PC-9 (cell line): ENCODE measurements around the gene PDE3B. TPM values are rescaled to one million over a fixed set of nuclear protein-coding genes. Genes with fewer than 3 reads are reported as not detected.
"Not testable (repeated sequence)": the region's sequence is repeated elsewhere in the genome, so short reads cannot be mapped to it uniquely, and the experiment has no call there.

ENCODE experiments used
- BruUV-seq: library from RNA; stranded (reverse); fragments of 400-500 nt; replicated peaks from 2 replicates; lab custom pipeline; 2021; lab: Mats Ljungman, UMichigan
- CTCF ChIA-PET: fragments of 300-600 bp; sonication (Branson Sonifier 250); formaldehyde crosslinking; loops from one replicate; lab custom pipeline; 2022; ENCODE audit warnings: antibody characterized with exemption; lab: Charles Lee
- POLR2A ChIA-PET: fragments of 300-600 bp; sonication (Branson Sonifier 250); formaldehyde crosslinking; loops from one replicate; lab custom pipeline; 2022; ENCODE audit warnings: antibody characterized with exemption; ENCODE audit not compliant: unreplicated experiment; lab: Charles Lee
- DNase-seq, 2 experiments: peaks; one replicate each; pipeline versions ENCODE4 v3.0.0 to v3.0.0-alpha.2; 2015 to 2022; ENCODE audit warnings: mixed read lengths in 1 of 2
- H2AFZ ChIP-seq: fragments of 200-600 bp; sonication (generic); 2 replicates; pipeline ENCODE4 v1.8.1; 2017; ENCODE audit warnings: antibody characterized with exemption
- H3F3A ChIP-seq: fragments of 200-600 bp; sonication (generic); 2 replicates; pipeline ENCODE4 v1.8.1; 2017; ENCODE audit warnings: antibody characterized with exemption, mild to moderate bottlenecking, low read depth; ENCODE audit not compliant: insufficient read depth
- H3K27ac ChIP-seq: fragments of 200-600 bp; sonication (generic); 2 replicates; pipeline ENCODE4 v1.6.1; 2016; ENCODE audit warnings: mixed run types
- H3K27me3 ChIP-seq: fragments of 200-600 bp; sonication (generic); 2 replicates; pipeline ENCODE4 v1.6.1; 2016; ENCODE audit warnings: low read depth, mixed run types; ENCODE audit not compliant: insufficient read depth
- H3K36me3 ChIP-seq: fragments of 200-600 bp; sonication (generic); 2 replicates; pipeline ENCODE4 v1.6.1; 2016; ENCODE audit warnings: low read depth, mixed run types
- H3K4me1 ChIP-seq: fragments of 200-600 bp; sonication (generic); replicated peaks from 2 replicates; pipeline ENCODE4 v1.6.1; 2016; ENCODE audit warnings: mixed run types; ENCODE audit not compliant: insufficient read depth
- H3K4me2 ChIP-seq: fragments of 200-600 bp; sonication (generic); 2 replicates; pipeline ENCODE4 v1.6.1; 2017; ENCODE audit warnings: mixed run types
- H3K4me3 ChIP-seq: fragments of 200-600 bp; sonication (generic); 2 replicates; pipeline ENCODE4 v1.6.1; 2016; ENCODE audit warnings: mixed run types
- H3K79me2 ChIP-seq: fragments of 200-600 bp; sonication (generic); 2 replicates; pipeline ENCODE4 v1.6.1; 2017; ENCODE audit warnings: low read depth, mixed run types
- H3K9me2 ChIP-seq: fragments of 200-600 bp; sonication (generic); 2 replicates; pipeline ENCODE4 v1.8.1; 2017; ENCODE audit warnings: mild to moderate bottlenecking; ENCODE audit not compliant: insufficient read depth
- H3K9me3 ChIP-seq: fragments of 200-600 bp; sonication (generic); 2 replicates; pipeline ENCODE4 v1.8.1; 2016; ENCODE audit warnings: low read depth; ENCODE audit not compliant: insufficient read depth
- H4K20me1 ChIP-seq: fragments of 200-600 bp; sonication (generic); 2 replicates; pipeline ENCODE4 v1.8.1; 2017; ENCODE audit not compliant: insufficient read depth
- CTCF ChIP-seq: fragments of 200-600 bp; sonication (generic); conservative IDR thresholded peaks from 2 replicates; pipeline ENCODE4 v1.6.1; 2017; ENCODE audit warnings: mixed run types, antibody characterized with exemption, mild to moderate bottlenecking, moderate library complexity
- EZH2 ChIP-seq: fragments of 200-600 bp; sonication (generic); IDR thresholded peaks from 2 replicates; pipeline ENCODE4 v1.8.0; 2017; ENCODE audit warnings: antibody characterized with exemption, low read depth
- intact Hi-C: fragments of 100-400 bp; cut with micrococcal nuclease; formaldehyde crosslinking; loops from one replicate; pipeline ENCODE4 v1.10.0; 2022; ENCODE audit not compliant: unreplicated experiment
- total RNA-seq: library from RNA; stranded (reverse); gene quantifications from 2 replicates; pipeline ENCODE4 v1.2.3, GENCODE V29; 2021

Gene PDE3B
- total RNA-seq, 1 experiment from 2014 or later = not detected

DNA sequence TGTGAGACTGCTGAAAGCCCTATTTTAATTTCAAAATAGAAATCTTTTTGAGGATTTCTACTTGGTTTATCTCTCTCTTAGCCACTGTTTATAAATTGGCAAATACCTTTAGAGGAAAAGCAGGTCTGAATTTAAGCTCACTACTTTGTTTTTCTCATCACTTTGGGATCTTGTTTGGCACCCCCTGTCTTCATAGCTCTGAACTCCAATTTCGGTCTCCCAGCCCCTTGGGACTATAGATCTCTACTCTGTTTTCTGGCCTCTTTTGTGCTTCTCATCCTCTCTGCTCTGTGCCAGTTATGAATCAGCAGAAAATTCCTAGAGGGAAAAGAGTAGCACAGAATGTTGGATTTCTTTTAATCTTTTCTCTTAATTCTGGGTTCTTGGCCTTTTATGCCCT lies 130.2 kb downstream of the PDE3B start:
- Histone ChIP-seq H3K79me2 (no peaks in the 10 kb centered on the region), H3K4me1 (no peaks in the 10 kb centered on the region; the same call in 1 of the 2 replicates), H3K27me3 (no peaks in the 10 kb centered on the region), H3K27ac (no peak overlapping the region), H3K36me3 (no peaks in the 10 kb centered on the region), H3F3A (no peaks in the 10 kb centered on the region), H3K9me2 (no peaks in the 10 kb centered on the region), H3K4me2 (no peak overlapping the region), H4K20me1 (no peaks in the 10 kb centered on the region), H3K9me3 (no peaks in the 10 kb centered on the region), H2AFZ (no peak overlapping the region), H3K4me3 (no peak overlapping the region)
- ChIA-PET POLR2A (no interaction called here), CTCF (no interaction called here)
- BruUV-seq = no TSS peak
- TF ChIP-seq EZH2 (no peak), CTCF (no peak)
- intact Hi-C loops = no loop called here
- no peak for DNase-seq

DNA sequence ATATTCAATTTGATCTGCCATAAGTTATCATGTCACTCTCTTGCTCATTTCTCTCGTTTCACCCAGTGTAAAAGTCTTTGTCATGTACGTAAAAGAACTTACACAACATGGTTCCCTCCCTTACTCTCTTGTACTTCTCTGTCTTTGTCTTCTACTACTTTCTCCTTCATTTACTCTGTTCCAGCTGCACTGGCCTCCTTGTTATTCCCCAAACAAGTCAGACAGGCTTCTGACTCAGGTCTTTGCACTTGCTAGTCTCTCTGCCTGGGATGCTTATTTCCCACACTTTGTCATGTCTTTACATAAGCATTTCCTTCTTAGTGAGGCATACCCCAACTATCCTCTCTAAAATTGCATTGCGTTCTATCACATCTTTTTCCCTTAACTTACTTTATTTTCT lies 131.1 kb downstream of the PDE3B start:
- H3K36me3 ChIP-seq = no peaks in the 10 kb centered on the region
- TF ChIP-seq EZH2 (no peak), CTCF (no peak)
- H2AFZ ChIP-seq = no peak overlapping the region
- H3K79me2 ChIP-seq = no peaks in the 10 kb centered on the region
- no peaks in the 10 kb centered on the region for H3K9me3 ChIP-seq
- H3K27ac ChIP-seq = no peak overlapping the region
- H3K4me2 ChIP-seq = no peak overlapping the region
- no TSS peak for BruUV-seq
- no peak overlapping the region for H3K4me3 ChIP-seq
- no peaks in the 10 kb centered on the region for H3K27me3 ChIP-seq
- H4K20me1 ChIP-seq = no peaks in the 10 kb centered on the region
- ChIA-PET CTCF (no interaction called here), POLR2A (no interaction called here)
- no peaks in the 10 kb centered on the region; the same call in 1 of the 2 replicates for H3K4me1 ChIP-seq
- peak in 1 of 2 experiments; percentile 80 for DNase-seq
- no peaks in the 10 kb centered on the region for H3K9me2 ChIP-seq
- intact Hi-C loops = no loop called here
- H3F3A ChIP-seq = no peaks in the 10 kb centered on the region

DNA sequence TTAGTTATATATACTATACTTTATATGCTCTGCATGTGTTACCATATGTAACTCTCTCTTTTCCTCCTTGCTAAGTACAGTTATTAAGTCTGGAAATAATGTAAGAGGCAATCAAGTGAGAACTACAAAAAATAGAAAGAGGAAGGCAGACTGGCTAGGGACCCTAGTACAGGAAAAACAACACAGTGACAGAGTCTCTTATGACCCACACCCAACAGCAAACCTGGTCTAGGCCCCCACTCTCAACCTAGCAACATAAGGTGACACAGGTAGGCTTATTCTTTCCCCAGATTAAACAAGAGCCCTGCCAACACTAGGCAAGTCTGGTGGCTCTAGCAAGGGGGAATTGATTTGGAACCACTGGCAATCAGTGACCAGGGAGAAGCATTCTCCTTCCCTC lies 132.3 kb downstream of the PDE3B start:
- no peaks in the 10 kb centered on the region for H4K20me1 ChIP-seq
- no peak for DNase-seq
- no peak overlapping the region for H3K4me3 ChIP-seq
- no peaks in the 10 kb centered on the region for H3K9me2 ChIP-seq
- H3K27me3 ChIP-seq = no peaks in the 10 kb centered on the region
- intact Hi-C loops = no loop called here
- no peak overlapping the region for H3K27ac ChIP-seq
- TF ChIP-seq CTCF (no peak), EZH2 (no peak)
- H2AFZ ChIP-seq = no peak overlapping the region
- no peaks in the 10 kb centered on the region; the same call in 1 of the 2 replicates for H3K4me1 ChIP-seq
- no peak overlapping the region for H3K4me2 ChIP-seq
- BruUV-seq = no TSS peak
- CTCF ChIA-PET = no interaction called here
- H3K79me2 ChIP-seq = no peaks in the 10 kb centered on the region
- no peaks in the 10 kb centered on the region for H3K36me3 ChIP-seq
- no peaks in the 10 kb centered on the region for H3F3A ChIP-seq
- no peaks in the 10 kb centered on the region for H3K9me3 ChIP-seq
- POLR2A ChIA-PET = no interaction called here

- H3K4me3 ChIP-seq, POLR2A ChIA-PET, H3K27me3 ChIP-seq, H3K9me3 ChIP-seq, H2AFZ ChIP-seq, H3K79me2 ChIP-seq, H3K36me3 ChIP-seq, H3F3A ChIP-seq, intact Hi-C loops, H3K27ac ChIP-seq, H4K20me1 ChIP-seq, CTCF ChIA-PET, BruUV-seq, DNase-seq, H3K4me1 ChIP-seq, H3K9me2 ChIP-seq, H3K4me2 ChIP-seq: not testable (repeated sequence)
These were observed 134.9 kb downstream of the PDE3B start for GRCh38 chr11:14778460-14778859.
